Activated CD4-positive, alpha-beta T cell treated with anti-CD3 and anti-CD28 coated beads, Interleukin-2, amount 50 U/mL, for 16 hours (primary cell): ENCODE data around the gene LRSAM1.

Experiments
- DNase-seq: peaks from one replicate; pipeline ENCODE4 v3.0.0-alpha.2; 2020

Gene LRSAM1

DNA sequence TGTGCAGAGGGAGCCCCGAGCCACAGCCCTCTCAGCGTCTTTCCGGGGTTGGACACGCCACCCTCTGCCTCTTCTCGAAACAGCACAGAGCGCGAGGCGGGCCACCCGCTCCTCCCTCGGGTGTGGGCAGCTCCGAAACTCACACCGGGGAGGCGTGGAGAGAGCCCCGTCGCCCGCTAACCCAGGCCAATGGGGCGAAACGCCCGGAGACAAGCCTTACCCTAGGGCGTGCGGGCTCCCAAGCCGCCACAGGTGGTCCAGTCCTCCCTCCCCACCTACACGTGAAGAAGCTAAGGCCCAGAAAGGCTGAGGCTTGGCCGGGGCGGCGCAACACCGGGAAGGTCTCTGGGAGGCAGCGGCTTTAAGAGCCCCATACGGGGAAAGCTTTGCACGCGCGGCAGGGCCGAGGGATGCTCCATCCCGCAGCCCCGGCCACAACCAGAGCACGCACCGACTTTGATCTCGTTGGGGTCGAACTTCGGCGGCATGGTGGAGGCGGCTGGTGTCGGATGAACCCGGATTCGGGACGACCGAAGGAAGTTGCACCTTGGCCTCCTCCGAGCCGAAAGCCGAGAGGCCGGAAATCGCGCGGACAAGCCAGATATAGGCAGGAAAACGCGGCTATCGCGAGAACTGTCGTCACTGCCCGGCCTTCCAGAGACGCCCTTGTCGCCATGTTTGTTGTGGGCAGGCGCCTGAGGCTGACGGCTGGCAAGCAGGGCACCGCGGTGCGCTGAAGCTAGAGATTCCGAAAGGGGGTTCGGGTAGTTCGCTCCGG is at the start of gene LRSAM1, which contains the start of gene RPL12:
LRSAM1 (plus strand) TSS at position 681 of the 778 bp plus-strand sequence. CDS start 3,018 bp downstream, outside the sequence.
RPL12 (minus strand) TSS at position 577 of the 778 bp plus-strand sequence; CDS start at position 488, 89 bp downstream.
- peak; percentile 97 for DNase-seq

- DNase-seq, result no peak
These were observed 48.8 kb upstream of the LRSAM1 start for GRCh38 chr9:127402401-127403090.

DNA sequence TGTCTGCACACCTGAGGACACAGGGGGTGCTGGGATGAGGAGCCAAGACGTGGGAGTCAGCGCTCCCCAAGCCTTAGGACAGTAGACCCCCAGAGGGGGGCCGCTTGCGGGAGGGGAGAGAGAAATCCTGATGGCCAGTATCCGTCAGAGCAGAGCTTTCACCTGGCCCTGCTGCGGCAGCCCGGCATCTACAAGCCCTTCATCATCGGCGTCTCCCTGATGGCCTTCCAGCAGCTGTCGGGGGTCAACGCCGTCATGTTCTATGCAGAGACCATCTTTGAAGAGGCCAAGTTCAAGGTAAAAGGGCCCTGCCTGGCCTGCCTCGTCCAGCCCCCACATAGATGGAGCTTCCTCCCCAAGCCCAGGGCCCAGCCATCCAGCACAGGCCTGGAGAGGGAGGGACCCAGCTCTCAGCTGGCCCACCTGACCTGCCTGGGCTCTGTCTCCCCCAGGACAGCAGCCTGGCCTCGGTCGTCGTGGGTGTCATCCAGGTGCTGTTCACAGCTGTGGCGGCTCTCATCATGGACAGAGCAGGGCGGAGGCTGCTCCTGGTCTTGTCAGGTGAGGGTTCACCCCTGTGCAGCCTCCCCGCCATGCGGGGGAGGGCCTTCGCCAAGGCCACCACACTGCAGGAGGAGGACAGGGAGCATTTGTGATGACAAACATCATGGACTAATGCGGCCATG is 47.7 kb upstream of the LRSAM1 start:
- no peak for DNase-seq

- DNase-seq, result no peak
These were observed 46.7 kb upstream of the LRSAM1 start for GRCh38 chr9:127404631-127405030.

GRCh38 chr9:127405344-127406125 is 45.8 kb upstream of the LRSAM1 start:
- no peak for DNase-seq

GRCh38 chr9:127406799-127407491 is 44.4 kb upstream of the LRSAM1 start:
- DNase-seq, result no peak

DNA sequence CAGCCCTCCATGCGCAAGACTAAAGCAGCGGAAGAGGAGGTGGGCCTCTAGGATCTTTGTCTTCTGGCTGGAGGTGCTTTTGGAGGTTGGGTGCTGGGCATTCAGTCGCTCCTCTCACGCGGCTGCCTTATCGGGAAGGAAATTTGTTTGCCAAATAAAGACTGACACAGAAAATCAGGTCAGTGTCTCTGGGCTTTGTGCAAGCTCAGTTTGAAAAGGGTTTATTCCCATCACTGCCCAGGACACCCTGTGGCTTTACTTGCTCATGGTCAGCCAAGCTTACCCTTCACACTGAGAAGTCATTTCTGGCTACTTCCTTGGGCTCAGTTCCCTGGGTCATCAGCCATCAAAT is 43.8 kb upstream of the LRSAM1 start:
- DNase-seq, result no peak

GRCh38 chr9:127411122-127411521 is 40.2 kb upstream of the LRSAM1 start:
- no peak for DNase-seq

DNA sequence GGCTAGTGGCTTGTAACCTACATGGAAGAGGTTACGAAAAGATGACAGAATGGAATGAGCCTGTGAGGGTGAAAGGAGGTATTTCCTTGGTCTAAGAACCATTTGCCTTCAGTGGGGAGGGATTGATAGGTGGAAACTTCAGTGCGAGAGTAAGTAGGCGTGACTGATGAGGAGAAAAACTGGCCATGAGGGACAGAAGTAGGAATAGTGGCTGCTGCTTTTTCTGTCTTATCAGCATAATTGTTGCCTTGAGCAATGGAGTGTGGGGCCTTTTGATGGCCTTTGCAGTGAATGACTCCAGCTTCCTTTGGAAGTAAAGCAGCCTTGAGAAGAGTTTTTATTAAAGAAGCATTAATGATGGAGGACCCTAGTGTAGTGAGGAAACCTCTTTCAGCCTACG is 36.2 kb upstream of the LRSAM1 start:
- DNase-seq, result no peak

DNA sequence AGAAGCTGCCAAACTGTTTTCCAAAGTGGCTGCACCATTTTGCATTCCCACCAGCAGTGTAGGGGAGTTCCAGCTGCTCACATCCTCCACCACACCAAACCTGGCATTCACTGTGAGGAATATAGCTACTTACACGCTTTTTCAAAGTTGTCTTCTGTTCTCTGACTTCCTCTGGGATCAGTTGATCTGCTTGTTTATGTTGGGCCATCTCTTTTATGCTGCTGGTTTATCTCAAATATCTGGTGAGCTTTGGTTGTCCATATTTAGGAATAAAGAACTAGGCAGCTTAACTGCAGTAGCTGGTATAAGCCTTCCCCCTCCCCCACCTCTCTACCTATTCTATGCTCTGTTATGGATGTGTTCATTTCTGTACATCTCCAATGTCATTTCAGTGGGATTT is 35.7 kb upstream of the LRSAM1 start:
- DNase-seq, result no peak

- no peak for DNase-seq
These were observed 33.9 kb upstream of the LRSAM1 start for GRCh38 chr9:127417131-127418036.

GRCh38 chr9:127418037-127418471 is 33.3 kb upstream of the LRSAM1 start:
- DNase-seq, result peak; percentile 44

- no peak for DNase-seq
These were observed 32.0 kb upstream of the LRSAM1 start for GRCh38 chr9:127419348-127419747.

GRCh38 chr9:127421057-127421456 is 30.3 kb upstream of the LRSAM1 start:
- no peak for DNase-seq

GRCh38 chr9:127422133-127422782 is 29.1 kb upstream of the LRSAM1 start:
- DNase-seq, result no peak

DNA sequence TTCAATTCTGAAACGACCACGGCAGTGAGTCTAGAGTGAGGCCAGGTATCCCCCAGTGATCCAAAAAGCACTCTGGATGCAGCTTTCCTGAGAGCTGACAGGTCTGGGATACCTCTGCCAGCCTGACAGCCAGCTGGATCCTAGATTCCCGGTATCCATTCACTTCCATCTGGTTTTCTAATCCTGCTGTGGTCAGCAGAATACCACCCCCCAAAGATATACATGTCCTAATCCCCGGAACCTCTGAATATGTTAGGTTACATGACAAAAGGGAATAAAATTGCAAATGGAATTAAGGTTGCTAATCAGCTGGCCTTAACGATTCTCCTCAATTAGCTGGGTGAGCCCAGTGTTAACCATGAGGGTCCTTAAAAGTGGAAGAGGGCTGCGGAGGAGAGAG is 28.5 kb upstream of the LRSAM1 start:
- no peak for DNase-seq

GRCh38 chr9:127423476-127423933 is 27.8 kb upstream of the LRSAM1 start:
- DNase-seq, result no peak

- peak; percentile 94 for DNase-seq
These were observed 27.2 kb upstream of the LRSAM1 start, which contains the start of gene ZNF79 for GRCh38 chr9:127423934-127424675. ZNF79 (plus strand) TSS chr9:127424382; CDS start chr9:127424788, 406 bp downstream.

GRCh38 chr9:127424676-127424999 is 26.7 kb upstream of the LRSAM1 start:
- peak; percentile 33 for DNase-seq

- DNase-seq, result peak; percentile 83
These were observed 24.6 kb upstream of the LRSAM1 start for GRCh38 chr9:127426756-127427155.
